ENCODE results near the gene GIMAP2.
A peak's percentile ranks its signal among the peaks of the same experiment; 100 is the strongest.
"Not testable (repeated sequence)": the region's sequence is repeated elsewhere in the genome, so short reads cannot be mapped to it uniquely, and the experiment has no call there.

Gene GIMAP2

DNA sequence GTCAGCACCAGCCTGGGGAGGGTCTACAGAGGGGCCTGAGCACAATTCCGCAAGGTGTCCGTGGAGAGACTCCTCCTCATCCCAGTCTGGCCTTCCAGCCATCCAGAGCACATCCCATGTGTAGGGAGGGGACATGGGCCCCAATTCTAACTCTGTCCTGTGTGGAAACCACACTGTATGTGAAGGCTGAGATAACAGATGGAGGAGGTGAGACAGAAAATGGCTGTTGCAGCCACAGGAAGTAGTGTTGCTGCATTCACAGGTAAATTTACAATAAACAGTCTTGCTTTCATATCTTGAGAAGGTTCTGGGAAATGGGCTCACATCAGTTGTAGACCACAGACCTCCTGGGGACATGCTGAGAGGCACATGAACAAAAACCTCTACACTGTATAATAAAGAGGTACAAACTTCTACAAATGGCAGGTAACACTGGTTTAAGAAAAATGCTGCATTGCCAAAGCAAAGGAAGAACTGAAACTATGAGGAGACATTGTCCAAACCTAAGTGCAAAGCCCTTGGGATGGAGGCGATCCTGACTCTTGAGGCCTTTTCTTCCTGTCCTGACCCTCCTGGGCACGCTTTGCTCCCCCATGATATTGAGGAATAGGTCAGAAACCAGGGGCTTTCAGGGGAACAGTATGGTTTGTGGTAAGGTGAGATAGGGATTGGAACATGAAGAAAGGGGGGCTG is 21.6 kb upstream of the GIMAP2 start:
- no peak for DNase-seq
- no peak overlapping the region for H3K27ac Mint-ChIP-seq
- peaks cover 10% of the 10 kb centered on the region for H3K9me3 Mint-ChIP-seq
- no peaks in the 10 kb centered on the region for H3K4me1 Mint-ChIP-seq
- no peak overlapping the region for H3K4me3 Mint-ChIP-seq
- no peaks in the 10 kb centered on the region for H3K36me3 Mint-ChIP-seq (ENCODE audit: low read depth)
- no peaks in the 10 kb centered on the region for H3K27me3 Mint-ChIP-seq (ENCODE audit: low read depth, poor library complexity)
- TF ChIP-seq CTCF (IDR thresholded peaks at IDR 0.05): no peak

DNA sequence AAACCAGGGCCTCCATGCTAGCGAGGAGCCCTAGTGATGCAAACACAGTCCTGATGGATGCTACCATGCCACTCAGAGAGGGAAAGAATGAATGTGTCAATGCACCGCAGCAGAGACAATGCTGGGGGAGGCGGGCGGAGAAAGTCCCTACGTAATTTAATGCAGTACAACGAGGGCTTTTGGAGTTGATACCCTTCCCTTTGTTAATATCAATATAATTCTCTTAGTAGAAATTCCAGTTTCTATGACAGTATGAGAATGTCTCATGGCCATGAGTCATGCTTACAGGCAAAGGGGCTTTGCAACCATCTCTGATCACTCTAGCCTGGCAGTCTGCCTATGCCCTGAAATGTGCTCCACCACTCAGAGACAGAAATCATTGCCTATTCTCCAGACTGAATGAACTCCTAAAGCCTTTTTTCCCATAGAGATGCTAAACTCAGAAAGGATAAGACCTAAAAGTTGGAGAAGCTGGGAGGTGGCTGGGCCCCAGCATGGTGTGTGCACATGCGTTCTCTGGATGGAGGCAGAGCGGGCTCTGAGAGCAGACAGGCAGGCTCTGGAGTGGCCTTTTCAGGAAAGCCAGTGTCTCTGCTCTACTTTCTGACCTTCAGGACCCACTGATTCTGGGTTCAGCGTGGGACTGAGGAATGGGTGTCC is 20.3 kb upstream of the GIMAP2 start:
- Mint-ChIP-seq H3K4me3 (no peak overlapping the region), H3K27ac (peak overlapping the region; percentile 3), H3K9me3 (peaks cover 15% of the 10 kb centered on the region), H3K4me1 (no peaks in the 10 kb centered on the region), H3K36me3 (ENCODE audit: low read depth) (no peaks in the 10 kb centered on the region), H3K27me3 (ENCODE audit: low read depth, poor library complexity) (no peaks in the 10 kb centered on the region)
- no peak for TF ChIP-seq CTCF (IDR thresholded peaks at IDR 0.05)
- DNase-seq: no peak

GRCh38 chr7:150665896-150666295 is 19.6 kb upstream of the GIMAP2 start:
- Mint-ChIP-seq H3K4me3 (no peak overlapping the region), H3K4me1 (no peaks in the 10 kb centered on the region), H3K9me3 (peaks cover 15% of the 10 kb centered on the region), H3K27ac (peak overlapping the region; percentile 3), H3K36me3 (ENCODE audit: low read depth) (no peaks in the 10 kb centered on the region), H3K27me3 (ENCODE audit: low read depth, poor library complexity) (no peaks in the 10 kb centered on the region)
- no peak for DNase-seq
- no peak for TF ChIP-seq CTCF (IDR thresholded peaks at IDR 0.05)

- TF ChIP-seq CTCF (IDR thresholded peaks at IDR 0.05): no peak
- H3K27ac Mint-ChIP-seq: no peak overlapping the region
- DNase-seq: no peak
- no peak overlapping the region for H3K4me3 Mint-ChIP-seq
- no peaks in the 10 kb centered on the region for H3K36me3 Mint-ChIP-seq (ENCODE audit: low read depth)
- peaks cover 15% of the 10 kb centered on the region for H3K9me3 Mint-ChIP-seq
- no peaks in the 10 kb centered on the region for H3K4me1 Mint-ChIP-seq
- no peaks in the 10 kb centered on the region for H3K27me3 Mint-ChIP-seq (ENCODE audit: low read depth, poor library complexity)
Observed at GRCh38 chr7:150666412-150666811, 19.1 kb upstream of the GIMAP2 start.

DNA sequence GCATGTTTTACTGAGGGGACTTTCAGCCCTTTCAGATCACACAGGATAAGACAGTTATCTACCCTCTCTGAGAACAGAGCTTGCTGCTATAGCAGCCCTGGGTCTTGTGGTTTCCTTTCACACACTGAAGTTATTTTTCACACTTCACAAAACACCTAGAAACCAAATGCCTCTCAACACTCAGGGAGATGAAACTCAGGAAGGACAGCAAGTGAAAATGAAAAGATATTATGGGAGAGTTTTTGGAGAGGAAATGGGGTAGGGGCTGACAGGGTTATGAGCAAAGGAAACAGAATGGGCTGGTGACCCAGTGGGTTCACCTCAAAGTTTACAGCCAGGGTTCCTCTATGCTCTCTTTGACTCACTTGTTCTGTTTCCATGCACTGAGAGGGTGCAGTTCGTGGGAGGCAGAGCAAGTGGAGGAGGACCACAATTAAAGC is 17.0 kb upstream of the GIMAP2 start:
- Mint-ChIP-seq H3K27me3 (ENCODE audit: low read depth, poor library complexity) (no peaks in the 10 kb centered on the region), H3K36me3 (ENCODE audit: low read depth) (no peaks in the 10 kb centered on the region), H3K4me1 (no peaks in the 10 kb centered on the region), H3K4me3 (no peak overlapping the region), H3K9me3 (peaks cover 20% of the 10 kb centered on the region), H3K27ac (no peak overlapping the region)
- no peak for DNase-seq
- no peak for TF ChIP-seq CTCF (IDR thresholded peaks at IDR 0.05)

- no peak for TF ChIP-seq CTCF (IDR thresholded peaks at IDR 0.05)
- Mint-ChIP-seq H3K27me3 (ENCODE audit: low read depth, poor library complexity) (no peaks in the 10 kb centered on the region), H3K4me3 (no peak overlapping the region), H3K4me1 (no peaks in the 10 kb centered on the region), H3K9me3 (peaks cover 20% of the 10 kb centered on the region), H3K36me3 (ENCODE audit: low read depth) (no peaks in the 10 kb centered on the region), H3K27ac (no peak overlapping the region)
- no peak for DNase-seq
Observed at GRCh38 chr7:150668977-150669376, 16.5 kb upstream of the GIMAP2 start.

GRCh38 chr7:150671798-150672585 is 13.5 kb upstream of the GIMAP2 start:
- DNase-seq; H3K4me1 Mint-ChIP-seq; H3K27ac Mint-ChIP-seq; H3K27me3 Mint-ChIP-seq (ENCODE audit: low read depth, poor library complexity); H3K4me3 Mint-ChIP-seq; H3K36me3 Mint-ChIP-seq (ENCODE audit: low read depth): not testable (repeated sequence)
- H3K9me3 Mint-ChIP-seq: peaks cover 25% of the 10 kb centered on the region

All from nephron progenitor cell (in vitro differentiated cells).